Medulla oblongata (tissue), 1 donor: ENCODE data around the gene ADGRF5.

Source experiments
- DNase-seq: peaks from one replicate; pipeline ENCODE4 v3.0.0-alpha.2; 2015; ENCODE audit errors: extremely low spot score

Gene ADGRF5

GRCh38 chr6:46932526-46933319 is 11.0 kb upstream of the ADGRF5 start:
- no peak for DNase-seq

- no peak for DNase-seq
These were observed 9.7 kb upstream of the ADGRF5 start for GRCh38 chr6:46931416-46931815.

GRCh38 chr6:46930331-46930730 is 8.6 kb upstream of the ADGRF5 start:
- DNase-seq, result no peak

GRCh38 chr6:46927066-46927465 is 5.3 kb upstream of the ADGRF5 start:
- no peak for DNase-seq

- no peak for DNase-seq
These were observed 4.7 kb upstream of the ADGRF5 start for GRCh38 chr6:46926481-46926880.

- no peak for DNase-seq
These were observed 4.0 kb upstream of the ADGRF5 start for GRCh38 chr6:46925563-46926253.

GRCh38 chr6:46923476-46923875 is 1.7 kb upstream of the ADGRF5 start:
- no peak for DNase-seq

GRCh38 chr6:46921059-46921458 is 679 bp downstream of the ADGRF5 start:
- no peak for DNase-seq

GRCh38 chr6:46918806-46919205 is 2.9 kb downstream of the ADGRF5 start:
- no peak for DNase-seq

- DNase-seq, result no peak
These were observed 4.7 kb downstream of the ADGRF5 start for GRCh38 chr6:46917002-46917545.

GRCh38 chr6:46915866-46916265 is 5.9 kb downstream of the ADGRF5 start:
- no peak for DNase-seq

- DNase-seq, result no peak
These were observed 6.4 kb downstream of the ADGRF5 start for GRCh38 chr6:46915380-46915779.

GRCh38 chr6:46914279-46914810 is 7.4 kb downstream of the ADGRF5 start:
- no peak for DNase-seq

- DNase-seq, result no peak
These were observed 12.4 kb downstream of the ADGRF5 start for GRCh38 chr6:46909371-46909770.

GRCh38 chr6:46906776-46907175 is 15.0 kb downstream of the ADGRF5 start:
- DNase-seq, result no peak

- no peak for DNase-seq
These were observed 17.6 kb downstream of the ADGRF5 start for GRCh38 chr6:46904117-46904516.

GRCh38 chr6:46903175-46903574 is 18.6 kb downstream of the ADGRF5 start:
- no peak for DNase-seq

GRCh38 chr6:46901882-46902314 is 19.8 kb downstream of the ADGRF5 start:
- no peak for DNase-seq

GRCh38 chr6:46900266-46900665 is 21.5 kb downstream of the ADGRF5 start:
- DNase-seq, result no peak

GRCh38 chr6:46899659-46900058 is 22.1 kb downstream of the ADGRF5 start:
- no peak for DNase-seq

- peak; percentile 6 for DNase-seq
These were observed 23.7 kb downstream of the ADGRF5 start for GRCh38 chr6:46898006-46898405.

- DNase-seq, result no peak
These were observed 24.9 kb downstream of the ADGRF5 start for GRCh38 chr6:46896871-46897270.

- no peak for DNase-seq
These were observed 25.8 kb downstream of the ADGRF5 start for GRCh38 chr6:46895930-46896329.
